HUDEP-2 (cell line): ENCODE data around the gene USP12.
"Not testable (repeated sequence)": the region's sequence is repeated elsewhere in the genome, so short reads cannot be mapped to it uniquely, and the experiment has no call there.

Source experiments
- DNase-seq, 76 experiments: peaks; one replicate each; lab custom pipeline; 2025; ENCODE audit not compliant: unreplicated experiment in 76 of 76; lab: John Stamatoyannopoulos, UW

The USP12 gene

DNA sequence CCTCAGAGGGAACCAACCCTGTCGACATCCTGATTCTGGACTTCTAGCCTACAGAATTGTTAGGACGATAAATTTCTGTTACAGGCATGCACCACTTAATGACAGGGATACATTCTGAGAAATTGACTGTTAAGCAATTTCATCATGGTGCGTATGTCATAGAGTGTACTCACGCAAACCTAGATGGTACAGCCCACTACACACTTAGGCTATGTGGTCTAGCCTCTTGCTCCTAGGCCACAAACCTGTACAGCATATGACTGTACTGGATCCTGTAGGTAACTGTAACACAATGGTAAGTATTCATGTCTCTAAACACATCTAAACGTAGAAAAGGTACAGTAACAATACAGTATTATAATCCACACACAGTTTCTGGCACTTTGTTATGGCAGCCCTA, 13.3 kb downstream of the USP12 start:
- no peak for DNase-seq

DNA sequence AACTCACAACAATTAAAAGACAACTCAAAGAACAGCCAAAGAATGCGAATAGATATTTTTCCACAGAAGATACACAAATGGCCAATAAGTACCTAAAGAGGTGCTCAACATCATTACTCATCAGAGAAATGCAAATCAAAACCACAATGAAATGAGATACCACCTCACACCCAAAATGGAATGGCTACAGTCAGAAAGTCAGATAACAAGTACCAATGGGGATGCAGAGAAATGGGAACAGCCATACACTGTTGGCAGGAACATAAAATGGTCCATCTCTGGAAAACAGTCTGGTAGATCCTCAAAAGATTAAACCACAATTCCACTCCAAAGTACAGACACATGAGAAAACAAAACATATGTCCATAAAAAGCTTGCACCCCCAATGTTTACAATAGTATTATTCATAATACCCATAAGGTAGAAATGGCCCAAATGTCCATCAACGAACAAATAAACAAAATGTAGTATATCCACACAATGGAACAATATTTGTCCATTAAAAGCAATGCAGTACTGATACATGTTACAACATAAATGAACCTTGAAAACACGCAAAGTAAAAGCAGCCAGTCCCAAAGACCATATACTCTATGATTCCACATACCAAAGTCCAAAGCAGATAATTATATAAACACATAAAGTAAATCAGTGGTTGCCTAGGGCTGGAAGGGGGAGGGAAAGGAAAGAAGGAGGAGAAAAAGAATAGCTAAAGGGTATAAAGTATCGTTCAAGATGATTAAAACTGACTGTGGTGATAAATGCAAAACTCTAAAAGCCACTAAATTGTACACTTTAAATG, 19.6 kb downstream of the USP12 start:
- DNase-seq = no peak

DNA sequence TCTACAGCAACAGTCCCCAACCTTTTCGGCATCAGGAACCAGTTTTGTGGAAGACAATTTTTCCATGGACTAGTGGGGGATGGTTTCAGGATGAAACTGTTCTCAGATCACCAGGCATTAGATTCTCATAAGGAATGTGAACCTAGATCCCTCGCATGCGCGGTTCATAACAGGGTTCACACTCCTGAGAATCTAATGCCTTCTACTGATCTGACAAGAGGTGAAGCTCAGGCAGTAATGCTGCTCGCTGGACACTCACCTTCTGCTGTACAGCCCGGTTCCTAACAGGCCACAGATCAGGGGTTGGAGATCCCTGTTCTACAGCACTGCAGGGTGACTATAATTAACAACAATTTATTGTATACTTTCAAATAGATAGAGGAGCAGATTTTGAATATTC, 21.9 kb downstream of the USP12 start:
- no peak for DNase-seq

DNA sequence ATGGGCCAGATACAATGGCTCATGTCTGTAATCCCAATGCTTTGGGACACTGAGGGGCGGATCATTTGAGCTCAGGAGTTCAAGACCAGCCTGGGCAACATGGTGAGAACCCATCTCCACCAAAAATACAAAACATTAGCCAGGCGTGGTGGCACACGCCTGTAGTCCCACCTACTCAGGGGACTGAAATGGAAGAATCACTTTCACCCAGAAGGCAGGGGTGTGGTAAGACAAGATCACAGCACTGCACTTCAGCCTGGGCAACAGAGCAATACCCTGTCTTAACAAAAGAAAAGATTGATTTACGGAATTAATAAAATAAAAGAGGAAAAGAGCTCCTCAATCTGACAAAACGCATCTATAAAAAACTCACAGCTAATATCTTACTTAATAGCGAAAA, 22.7 kb downstream of the USP12 start:
- DNase-seq = no peak

DNA sequence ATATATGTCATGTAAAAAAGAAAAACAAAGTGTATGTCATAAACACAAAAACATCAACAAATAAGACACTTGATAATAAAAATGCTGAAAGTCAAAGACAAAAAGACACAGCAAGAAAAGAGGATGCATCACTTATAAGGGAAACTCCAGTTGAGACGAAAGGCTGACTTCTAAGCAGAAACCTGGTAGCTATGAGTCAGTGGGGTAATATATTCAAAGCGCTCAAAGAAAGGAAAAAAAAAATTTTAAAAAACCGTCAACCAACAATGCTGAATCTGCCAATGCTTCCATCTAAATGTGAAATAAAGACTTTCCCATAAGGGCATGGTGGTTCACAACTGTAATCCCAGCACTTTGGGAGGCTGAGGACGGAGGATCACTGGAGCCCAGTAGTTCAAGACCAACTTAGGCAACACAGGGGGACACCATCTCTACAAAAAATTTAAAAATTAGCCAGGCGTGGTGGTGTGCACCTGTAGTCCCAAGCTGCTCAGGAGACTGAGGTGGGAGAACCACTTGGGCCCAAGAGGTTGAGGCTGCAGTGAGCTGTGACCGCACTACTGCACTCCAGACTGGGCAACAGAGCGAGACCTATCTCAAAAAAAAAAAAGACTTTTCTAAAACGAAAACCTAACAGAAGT, 24.0 kb downstream of the USP12 start:
- DNase-seq = no peak

DNA sequence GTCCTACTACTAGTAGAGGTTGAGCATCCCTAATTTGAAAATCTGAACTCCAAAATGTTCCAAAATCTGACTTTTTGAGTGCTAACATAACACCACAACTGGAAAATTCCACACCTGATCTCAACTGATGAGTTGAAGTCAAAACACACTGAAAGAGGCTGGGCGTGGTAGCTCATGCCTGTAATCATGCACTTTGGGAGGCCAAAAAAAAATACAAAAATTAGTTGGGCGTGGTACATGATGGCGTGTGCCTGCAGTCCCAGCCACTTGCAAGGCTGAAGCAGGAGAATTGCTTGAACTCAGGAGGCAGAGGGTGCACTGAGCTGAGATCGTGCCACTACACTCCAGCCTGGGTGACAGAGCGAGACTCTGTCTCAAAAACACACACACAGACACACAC, 29.9 kb downstream of the USP12 start:
- DNase-seq = no peak

DNA sequence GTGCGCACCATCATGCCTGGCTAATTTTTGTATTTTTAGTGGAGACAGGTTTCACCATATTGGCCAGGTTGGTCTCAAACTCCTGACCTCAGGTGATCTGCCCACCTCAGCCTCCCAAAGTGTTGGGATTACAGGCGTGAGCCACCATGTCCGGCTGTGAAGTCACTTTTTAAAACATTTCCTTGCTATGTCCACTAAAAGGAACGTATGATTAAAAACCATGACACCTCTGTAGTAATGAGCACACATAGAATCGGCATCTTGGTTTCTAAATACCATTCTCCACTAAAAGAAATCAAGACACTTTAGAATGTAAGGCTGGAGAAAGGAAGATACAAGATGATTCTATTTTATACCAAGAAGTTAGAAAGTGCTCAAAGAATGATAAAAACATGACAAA, 30.5 kb downstream of the USP12 start:
- not testable (repeated sequence) for DNase-seq

DNA sequence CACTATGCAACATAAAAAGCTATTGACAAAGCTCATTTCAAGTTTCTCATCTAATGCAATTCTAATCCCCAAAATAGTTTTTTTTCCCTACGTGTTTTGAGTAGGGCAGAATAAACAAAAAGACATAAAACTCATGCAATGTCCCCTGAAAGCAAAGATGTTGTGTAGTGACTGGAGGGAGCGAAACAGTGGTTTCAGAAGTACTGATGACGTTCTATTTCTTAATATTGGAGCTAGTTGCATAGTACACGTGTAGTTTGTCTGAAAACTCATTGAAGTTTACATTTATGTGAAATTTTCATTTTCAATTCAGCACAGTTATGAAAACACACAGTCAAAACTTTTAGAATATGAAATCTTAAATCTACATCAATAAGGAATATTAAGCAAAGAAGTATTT, 31.6 kb downstream of the USP12 start:
- DNase-seq = no peak

DNA sequence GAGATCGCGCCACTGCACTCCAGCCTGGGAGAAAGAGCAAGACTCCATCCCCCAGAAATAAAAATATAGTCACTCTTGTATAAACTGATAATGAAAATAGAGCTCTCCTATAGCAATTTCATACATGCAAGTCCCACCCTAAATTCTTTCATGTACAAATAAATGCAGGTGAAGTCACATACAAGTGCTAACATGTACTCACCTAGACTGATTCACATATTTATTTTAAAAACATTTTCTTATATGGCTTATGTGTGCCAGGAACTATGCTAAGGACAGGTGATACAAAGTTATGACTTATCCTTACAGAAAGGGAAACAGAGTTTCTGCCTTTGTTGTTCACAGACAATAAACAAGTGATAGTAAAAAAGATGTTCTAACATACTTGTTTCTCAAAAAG, 32.0 kb downstream of the USP12 start:
- no peak for DNase-seq

DNA sequence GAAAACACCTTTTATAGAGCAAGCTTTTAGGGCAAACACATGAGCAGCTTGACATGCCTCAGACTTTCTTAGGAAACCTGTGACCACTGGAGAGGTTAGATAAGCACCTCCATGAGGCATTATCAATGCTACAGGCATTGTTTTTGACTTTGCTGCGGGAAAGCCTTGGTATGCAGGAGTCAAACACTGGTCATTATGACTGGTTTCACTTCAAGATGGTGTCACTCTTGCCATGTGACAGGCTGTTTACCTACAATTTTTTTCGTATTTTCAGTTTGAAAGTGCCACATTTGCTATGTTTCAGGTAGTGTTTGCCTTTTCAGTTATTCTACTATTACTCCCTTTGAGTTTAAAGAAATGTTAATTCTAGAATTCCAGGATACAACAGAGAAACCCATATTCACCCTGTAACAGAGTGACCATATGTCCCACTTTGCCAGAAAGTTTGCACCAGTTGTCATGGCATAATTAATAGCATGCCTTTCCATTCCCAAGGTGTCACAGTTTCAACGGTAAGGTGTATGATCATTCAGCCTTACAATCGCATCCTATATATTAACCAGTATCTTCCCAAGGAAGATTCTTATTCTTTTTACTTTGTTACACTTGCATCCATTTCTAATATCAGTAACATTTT, 33.0 kb downstream of the USP12 start:
- DNase-seq = peak in 47 of 76 experiments; percentile 1 to 69 (median 29)

DNA sequence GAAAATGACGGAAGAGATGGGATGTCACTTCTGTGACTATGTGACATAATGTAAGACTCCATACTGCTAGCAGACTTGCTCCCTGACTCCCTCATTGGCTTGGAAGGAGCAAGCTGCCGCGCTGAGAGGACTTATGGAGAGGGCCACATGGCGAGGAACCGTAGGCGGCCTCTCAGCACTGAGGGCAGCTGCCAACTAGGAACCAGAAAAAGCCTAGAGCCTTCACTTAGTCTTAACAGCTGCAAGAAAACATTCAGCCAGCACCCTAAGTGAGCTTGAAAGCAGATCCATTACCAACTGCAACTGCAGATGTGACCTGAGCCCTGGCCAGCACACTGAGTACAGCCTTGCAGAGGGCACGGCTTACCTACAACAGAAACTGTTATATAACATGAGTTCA, 33.9 kb downstream of the USP12 start:
- peak in 3 of 76 experiments; percentile 7 to 11 (median 10) for DNase-seq

DNA sequence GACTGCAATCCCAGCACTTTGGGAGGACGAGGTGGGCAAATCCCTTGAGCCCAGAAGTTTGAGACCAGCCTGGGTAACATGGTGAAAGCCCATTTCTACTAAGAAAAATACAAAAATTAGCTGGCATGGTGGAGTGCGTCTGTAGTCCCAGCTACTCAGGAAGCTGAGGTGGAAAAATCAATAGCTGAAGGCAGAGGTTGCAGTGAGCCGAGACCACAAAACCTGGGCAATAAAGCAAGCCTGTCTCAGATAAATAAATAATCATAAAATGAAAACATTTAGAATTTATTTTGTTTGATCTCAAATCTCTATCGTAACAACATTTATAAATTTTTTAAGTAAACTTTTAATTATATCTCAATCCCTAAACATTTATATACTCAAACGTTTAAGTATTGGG, 36.6 kb downstream of the USP12 start:
- no peak for DNase-seq

DNA sequence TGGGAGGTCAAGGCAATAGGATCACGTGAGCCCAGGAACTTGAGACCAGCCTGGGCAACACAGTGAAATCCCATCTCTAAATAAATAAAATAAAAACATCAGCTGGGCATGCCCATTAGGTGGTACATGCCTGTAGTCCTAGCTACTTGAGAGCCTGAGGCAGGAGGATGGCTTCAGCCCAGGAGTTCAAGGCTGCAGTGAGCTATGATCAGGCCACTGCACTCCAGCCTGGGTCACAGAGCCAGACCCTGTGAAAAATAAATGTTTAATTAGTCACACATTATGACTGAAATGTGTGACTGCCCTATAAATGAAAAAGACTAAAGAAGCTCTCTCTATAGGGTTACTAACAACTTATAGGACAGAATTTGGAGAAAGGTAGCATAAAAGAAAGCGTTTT, 37.7 kb downstream of the USP12 start:
- no peak for DNase-seq

DNA sequence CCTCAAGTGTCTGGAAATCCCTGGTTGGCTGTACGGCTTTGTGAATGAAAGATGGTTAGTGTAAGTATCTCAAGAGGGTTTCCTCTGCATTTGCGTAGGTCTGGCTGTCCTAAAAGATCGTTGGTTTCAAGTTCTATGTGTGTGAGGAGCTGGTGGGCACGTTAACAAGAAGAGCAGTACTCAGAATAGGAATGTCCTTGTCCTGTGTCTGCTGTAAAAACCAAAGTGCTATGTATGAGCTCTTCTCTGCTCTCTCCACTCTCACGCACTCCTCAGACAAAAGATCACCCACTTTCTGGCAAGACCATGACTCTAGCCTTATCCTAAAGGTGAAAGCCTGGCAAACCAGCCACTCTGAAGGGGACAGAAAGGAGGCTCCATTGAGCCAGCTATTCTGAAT, 39.1 kb downstream of the USP12 start:
- no peak for DNase-seq

DNA sequence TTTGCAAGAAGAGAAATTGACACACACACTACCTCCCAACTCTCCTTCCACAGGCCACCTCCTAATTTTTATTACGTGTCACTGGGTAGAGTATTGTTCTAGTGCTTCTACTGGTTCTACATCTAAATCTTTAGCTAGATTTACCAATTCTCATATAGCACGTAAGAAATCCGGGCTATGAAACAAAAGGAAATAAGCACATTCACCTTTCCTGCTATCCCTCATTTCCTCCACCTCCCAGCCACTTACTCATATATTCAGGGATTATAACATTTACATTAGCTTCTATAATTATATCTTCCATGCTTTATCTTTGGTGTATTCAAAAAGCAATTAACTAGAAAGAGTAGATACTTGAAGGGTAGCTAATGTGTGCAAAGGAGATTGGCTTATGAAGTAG, 39.7 kb downstream of the USP12 start:
- DNase-seq = no peak

DNA sequence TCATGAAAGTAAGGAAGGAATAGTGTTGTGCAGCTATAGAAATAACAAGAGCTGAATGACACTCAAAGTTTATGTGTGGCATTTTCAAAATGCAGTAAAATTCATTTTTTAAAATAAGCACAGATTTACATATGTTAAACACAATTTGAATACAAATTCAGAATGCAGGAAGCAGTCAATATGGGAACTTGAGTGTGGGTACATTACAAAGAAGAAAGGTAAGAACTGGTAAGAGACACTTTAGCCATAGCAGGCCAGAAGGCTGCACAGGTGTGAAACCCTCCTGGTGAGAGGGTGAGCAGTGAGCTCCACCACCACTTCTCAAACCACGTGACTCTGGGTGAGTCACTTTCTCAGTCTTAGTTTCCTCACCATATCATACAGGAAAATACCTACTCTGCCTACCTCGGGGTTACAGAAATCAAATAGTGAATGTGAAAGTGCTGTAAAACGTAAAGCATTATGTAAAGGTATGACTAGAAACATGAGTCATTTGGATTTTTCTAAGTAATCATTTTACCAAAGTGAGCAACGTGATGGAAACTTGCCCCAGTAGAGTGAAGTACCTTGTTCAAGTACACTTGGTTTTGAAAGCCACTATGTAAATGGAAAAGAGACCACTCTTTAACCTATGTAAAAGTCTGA, 40.5 kb downstream of the USP12 start:
- no peak for DNase-seq

DNA sequence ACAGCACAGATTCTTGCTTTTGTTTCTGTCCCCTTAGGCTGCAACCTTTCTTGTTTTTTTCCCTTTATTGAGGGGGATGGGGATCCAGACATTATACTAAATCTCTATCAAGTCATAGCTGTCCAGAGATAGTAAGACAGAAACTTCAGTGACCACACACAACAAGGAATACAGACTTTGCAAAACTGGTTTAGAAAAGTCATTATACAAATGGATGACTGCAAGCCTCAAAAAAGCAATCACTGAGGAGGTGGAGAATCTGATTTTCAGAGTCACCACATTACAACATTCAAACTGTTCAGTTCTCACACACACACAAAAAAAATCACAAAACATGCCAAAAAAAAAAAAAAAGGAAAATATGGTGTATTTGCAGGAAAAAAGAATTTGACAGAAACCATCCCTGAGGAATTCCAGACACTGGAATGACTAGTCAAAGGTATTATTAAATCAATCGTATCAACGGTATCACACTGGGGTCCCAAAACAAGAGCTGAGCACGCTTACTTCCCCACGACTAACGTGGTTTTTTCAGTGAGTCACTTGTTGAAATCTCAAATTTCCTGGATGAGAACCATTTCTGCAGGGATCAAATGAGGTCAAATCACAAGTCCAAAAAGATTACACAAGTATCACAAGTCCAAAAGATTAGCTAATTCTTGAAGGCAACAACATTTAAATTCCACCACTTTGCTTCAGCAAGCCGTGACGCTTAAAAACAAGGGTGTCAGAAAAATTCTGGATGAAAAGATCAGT, 41.2 kb downstream of the USP12 start:
- no peak for DNase-seq

DNA sequence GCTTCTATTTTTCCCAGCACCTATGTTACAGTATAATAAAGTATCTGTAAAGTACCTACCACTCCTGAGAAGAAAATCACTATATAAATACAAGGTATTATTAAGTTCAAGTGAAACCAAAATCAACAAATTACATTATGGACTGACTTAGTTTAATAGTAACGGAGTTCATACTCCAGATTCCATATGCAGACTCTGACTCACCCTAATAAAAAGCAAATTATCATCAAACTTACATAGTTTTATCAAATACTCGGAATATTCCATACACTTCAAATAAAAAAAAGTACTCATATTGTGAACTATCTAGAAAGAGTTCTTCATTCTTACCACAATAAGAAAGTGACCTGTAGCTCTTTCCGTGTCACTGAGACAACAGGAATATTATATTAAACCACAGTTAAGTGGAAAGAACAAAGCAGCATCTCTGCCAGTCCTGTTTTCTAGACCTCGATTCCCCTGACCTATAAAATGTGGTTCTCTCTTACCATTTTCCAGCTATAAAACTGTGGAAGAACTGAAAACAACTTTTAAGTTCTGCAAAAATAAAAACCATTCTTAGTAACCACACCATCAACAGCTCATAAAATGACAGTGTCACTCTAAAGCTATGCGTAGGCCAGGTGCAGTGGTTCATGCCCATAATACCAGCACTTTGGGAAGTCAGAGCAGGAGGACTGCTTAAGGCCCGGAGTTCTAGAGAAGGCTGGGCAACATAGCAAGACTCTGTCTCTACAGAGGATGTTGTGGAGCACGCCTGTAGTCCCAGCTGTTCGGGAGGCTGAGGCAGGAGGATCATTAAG, 42.6 kb downstream of the USP12 start:
- no peak for DNase-seq

DNA sequence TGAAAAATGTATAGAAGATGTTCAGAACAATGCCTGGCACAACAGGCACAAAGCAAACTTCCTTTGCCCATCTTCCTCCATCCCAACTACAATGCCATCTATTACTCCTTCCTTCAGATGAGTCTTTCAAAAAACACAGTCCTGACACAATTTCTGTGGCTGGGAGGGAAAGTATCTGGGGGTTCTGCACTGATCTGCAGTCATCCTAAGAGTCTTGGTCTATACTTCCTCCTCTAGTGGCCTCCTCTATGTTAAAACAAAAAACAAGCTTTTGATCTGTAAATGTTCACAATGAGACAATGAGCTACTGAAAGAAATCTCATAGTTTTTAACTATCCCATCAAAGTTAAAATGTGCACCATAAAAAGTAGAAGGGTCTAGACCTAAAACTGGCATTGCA, 44.8 kb downstream of the USP12 start:
- no peak for DNase-seq
